ENCODE measurements around the gene MRPS12. TPM values are rescaled to one million over a fixed set of nuclear protein-coding genes. Genes with fewer than 3 reads are reported as not detected.

MRPS12 gene
- total and polyA plus RNA-seq, 2 of the 13 experiments (the other 11 are each of a cell fraction or from before 2014, with no cell fraction given) = 27.5 to 54.8 TPM

GRCh38 chr19:38977445-38978325 lies 46.9 kb downstream of the MRPS12 start (continued):
- TF ChIP-seq SOX13 (IDR thresholded peaks at IDR 0.05) (no peak), SOX13 (CRISPR knock-in tag; conservative IDR thresholded peaks at IDR 0.05 in 1 of 2, IDR thresholded peaks at IDR 0.05 in 1 of 2) (peak in 1 of 2 experiments; percentile 31; a peak in 1 of 4 replicates), ZNF460 (CRISPR knock-in tag; IDR thresholded peaks at IDR 0.05; ENCODE audit: borderline replicate concordance) (0 out of 2 replicates have a peak, but pooled peaks have one; percentile 27), MYC (CRISPR knock-in tag; IDR thresholded peaks at IDR 0.05; ENCODE audit: borderline replicate concordance) (peak; percentile 57; the same call in 1 of the 2 replicates), ZBTB40 (IDR thresholded peaks at IDR 0.05) (no peak), ZBTB40 (CRISPR knock-in tag; IDR thresholded peaks at IDR 0.05) (no peak), MIER2 (CRISPR knock-in tag; IDR thresholded peaks at IDR 0.05) (no peak), HNF4A (CRISPR knock-in tag; IDR thresholded peaks at IDR 0.05) (no peak), EHMT2 (IDR thresholded peaks at IDR 0.05; ENCODE audit: borderline replicate concordance, low read depth, low read length) (no peak), THYN1 (CRISPR knock-in tag; IDR thresholded peaks at IDR 0.05; ENCODE audit: borderline replicate concordance, low read depth) (no peak), ZNF142 (CRISPR knock-in tag; IDR thresholded peaks at IDR 0.05) (no peak), ZFY (CRISPR knock-in tag; IDR thresholded peaks at IDR 0.05) (no peak; the same call in 1 of the 2 replicates), ZFP41 (CRISPR knock-in tag; IDR thresholded peaks at IDR 0.05; ENCODE audit: borderline replicate concordance) (no peak), ZFX (CRISPR knock-in tag; IDR thresholded peaks at IDR 0.05; ENCODE audit: low read depth) (peak; percentile 45; the same call in 1 of the 2 replicates)
